Right ventricle myocardium superior (tissue), 1 donor: ENCODE measurements around the gene DLX1. TPM values are rescaled to one million over a fixed set of nuclear protein-coding genes. Genes with fewer than 3 reads are reported as not detected.
"Not testable (repeated sequence)": the region's sequence is repeated elsewhere in the genome, so short reads cannot be mapped to it uniquely, and the experiment has no call there.

Source experiments
- ATAC-seq: fragments of 200-7000 bp; cut with Tn5 transposase; one replicate; pipeline ENCODE4 v1.9.1; 2020; ENCODE audit warnings: mild to moderate bottlenecking; ENCODE audit not compliant: poor library complexity
- DNase-seq: peaks from one replicate; pipeline ENCODE4 v3.0.0-alpha.2; 2020
- intact Hi-C: fragments of 100-400 bp; cut with DNase I; formaldehyde crosslinking; loops from one replicate; pipeline ENCODE4 v1.11.2; 2022
- total RNA-seq: library from RNA; stranded (reverse); fragmentation: NEBNext Ultra II Directional; extraction: Animal tissue kit (Norgen Biotek cat#: 25700); gene quantifications from one replicate; pipeline ENCODE4 v1.2.1, GENCODE V29; 2021
- donor health status: DM: no; HTN: yes; CAD: no; lungs with severe emphysema.

The DLX1 gene
- total RNA-seq, 1 donor from 2014 or later: not detected

DNA sequence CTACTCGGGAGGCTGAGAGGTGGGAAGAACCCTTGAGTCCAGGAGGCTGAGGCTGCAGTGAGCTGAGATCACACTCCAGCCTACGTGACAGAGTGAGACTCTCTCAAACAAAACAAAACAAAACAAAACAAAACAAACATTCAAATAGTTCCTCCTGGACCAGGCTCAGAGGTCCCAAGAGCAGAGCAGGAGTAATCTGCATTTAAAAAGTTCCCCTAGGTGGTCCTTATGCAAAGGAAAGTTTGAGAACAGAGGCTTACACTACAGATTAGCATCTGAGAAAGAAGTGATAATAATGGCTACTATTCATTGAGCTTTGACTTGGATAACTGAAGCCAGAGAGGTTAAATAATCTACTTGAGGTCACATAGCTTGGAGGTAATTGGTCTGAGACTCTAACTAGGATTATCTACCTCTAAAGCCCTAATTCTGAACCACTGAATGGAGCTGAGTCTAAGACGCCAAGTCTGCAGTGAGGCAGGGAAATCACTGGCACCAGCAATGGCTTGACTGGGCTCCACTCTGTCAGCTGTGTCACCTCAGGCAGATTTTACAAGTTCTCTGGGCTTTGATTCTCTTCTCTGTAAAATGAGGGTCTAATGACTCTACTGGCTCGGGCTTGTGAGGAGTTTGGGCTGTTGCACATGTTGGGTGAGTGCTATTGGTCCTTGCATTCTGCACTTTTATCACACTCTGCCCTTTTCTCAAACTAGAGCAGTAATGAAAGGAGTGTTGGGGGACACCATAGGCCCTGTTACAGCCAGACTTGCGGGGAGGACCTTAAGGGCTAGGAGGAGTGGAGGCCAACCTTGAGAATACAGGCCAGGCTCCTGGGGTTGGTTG is 46.6 kb downstream of the DLX1 start:
- intact Hi-C loops: no loop called here
- DNase-seq: no peak

GRCh38 chr2:172134270-172134669 is 49.0 kb downstream of the DLX1 start:
- intact Hi-C loops: no loop called here
- DNase-seq (no peak), ATAC-seq (no peak)

More for the DNA sequence above, 46.6 kb downstream of the DLX1 start:
- ATAC-seq: no peak

DNA sequence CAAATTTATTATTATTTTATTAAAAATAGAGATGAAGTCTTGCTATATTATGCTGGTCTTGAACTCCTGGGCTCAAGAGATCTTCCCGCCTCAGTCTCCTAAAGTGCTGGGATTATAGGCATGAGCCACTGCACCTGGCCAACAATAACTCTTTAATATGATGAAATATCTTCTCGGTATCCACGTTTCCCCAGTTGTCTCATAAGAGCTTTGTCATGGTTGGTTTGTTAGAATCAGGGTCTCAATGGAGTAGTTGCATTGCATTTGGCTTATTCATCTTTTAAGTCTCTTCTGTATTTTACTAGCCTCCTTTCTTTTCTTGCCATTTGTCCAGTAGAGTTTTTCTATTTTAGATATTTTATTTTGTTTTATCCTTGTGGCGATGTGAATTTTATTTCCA is 50.1 kb downstream of the DLX1 start:
- intact Hi-C loops: no loop called here
- no peak for DNase-seq
- ATAC-seq: no peak

DNA sequence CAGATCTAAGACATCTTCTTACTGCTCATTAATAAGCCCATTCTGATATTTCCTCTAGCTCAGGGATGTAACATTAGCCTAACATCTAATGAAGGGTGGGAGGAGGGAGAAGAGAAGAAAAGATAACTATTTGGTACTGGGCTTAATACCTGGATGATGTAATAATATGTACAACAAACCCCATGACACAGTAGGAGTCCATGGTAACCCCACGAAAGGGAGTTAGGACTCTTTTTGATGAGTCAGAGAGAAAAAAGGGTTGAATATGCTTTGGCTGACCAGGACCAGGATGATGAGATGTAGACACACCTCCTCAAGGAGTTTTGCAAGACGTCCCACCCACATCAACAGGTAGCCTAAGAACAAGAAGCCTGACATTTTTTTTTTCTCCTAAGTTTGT is 51.8 kb downstream of the DLX1 start:
- ATAC-seq: no peak
- no peak for DNase-seq
- intact Hi-C loops: no loop called here

DNA sequence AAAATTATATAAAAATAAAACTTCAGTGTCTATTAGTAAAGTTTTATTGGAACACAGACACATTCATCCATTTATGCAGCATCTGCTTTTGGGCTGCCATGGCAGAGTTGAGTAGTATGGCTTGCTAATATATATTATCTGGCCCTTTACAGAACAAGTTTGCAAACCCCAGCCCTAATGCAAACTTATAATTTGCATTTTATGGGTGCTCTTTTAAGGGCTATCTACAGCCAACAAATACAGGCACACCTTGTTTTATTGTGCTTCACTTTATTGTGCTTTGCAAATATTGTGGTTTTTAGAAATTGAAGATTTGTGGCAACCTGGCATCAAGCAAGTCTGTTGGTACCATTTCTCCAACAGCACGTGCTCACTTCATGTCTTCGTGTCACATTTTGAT is 52.6 kb downstream of the DLX1 start:
- DNase-seq: no peak
- no peak for ATAC-seq
- intact Hi-C loops: no loop called here

DNA sequence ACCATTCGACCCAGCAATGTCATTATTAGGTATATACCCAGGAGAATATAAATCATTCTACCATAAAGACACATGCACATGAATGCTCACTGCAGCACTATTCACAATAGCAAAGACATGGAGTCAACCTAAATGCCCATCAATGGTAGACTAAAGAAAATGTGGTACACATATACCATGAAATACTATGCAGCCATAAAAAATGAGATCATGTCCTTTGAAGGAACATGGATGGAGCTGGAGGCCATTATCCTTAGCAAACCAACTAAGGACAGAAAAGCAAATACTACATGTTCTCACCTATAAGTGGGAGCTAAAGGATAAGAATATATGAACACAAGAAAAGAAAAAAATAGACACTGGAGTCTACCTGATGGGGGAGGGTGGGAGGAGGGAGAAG is 53.4 kb downstream of the DLX1 start:
- DNase-seq, intact Hi-C loops, ATAC-seq: not testable (repeated sequence)

Other genes starting within 250 kb of the DLX1 start
- gene SLC25A12, start 191.3 kb upstream of the DLX1 start, total RNA-seq: 107 TPM
- 31.1 TPM for gene HAT1, start 163.0 kb upstream of the DLX1 start, total RNA-seq
- gene METAP1D, start 85.6 kb upstream of the DLX1 start, total RNA-seq: 6.9 TPM
- not detected for gene DLX2, start 17.4 kb downstream of the DLX1 start, total RNA-seq